Lung (tissue), 12 donors: Measurements from ENCODE around the gene OSBPL9. TPM values are rescaled to one million over a fixed set of nuclear protein-coding genes. Genes with fewer than 3 reads are reported as not detected.
A peak's percentile ranks its signal among the peaks of the same experiment; 100 is the strongest.

Experiments
- ATAC-seq: fragments of 200-7000 bp; cut with Tn5 transposase; one replicate; pipeline ENCODE4 v1.9.1; 2020; ENCODE audit warnings: moderate number of reproducible peaks; ENCODE audit not compliant: insufficient read depth, low FRiP score
- DNase-seq, 3 donors: peaks; one replicate each; pipeline ENCODE4 v3.0.0-alpha.2; 2013 to 2017
- H3K27ac ChIP-seq, 2 donors: one replicate each; pipeline ENCODE4 v1.5.1; 2013; ENCODE audit warnings: mild to moderate bottlenecking in 2 of 2, moderate library complexity in 2 of 2, control low read depth in 1 of 2, inconsistent platforms in 1 of 2, low read depth in 1 of 2, low read length in 1 of 2
- H3K27me3 ChIP-seq, 3 donors: one replicate each; pipeline ENCODE4 v1.5.1; 2013; ENCODE audit warnings: low read length in 2 of 3; ENCODE audit not compliant: control insufficient read depth in 3 of 3, insufficient read depth in 3 of 3
- H3K36me3 ChIP-seq, 4 donors: one replicate each; pipeline ENCODE4 v1.5.1; 2013; ENCODE audit warnings: low read length in 4 of 4, mild to moderate bottlenecking in 1 of 4, moderate library complexity in 1 of 4; ENCODE audit not compliant: control insufficient read depth in 4 of 4, insufficient read depth in 4 of 4
- H3K4me1 ChIP-seq, 5 donors: one replicate each; pipeline ENCODE4 v1.5.1; 2013; ENCODE audit warnings: low read length in 5 of 5, mild to moderate bottlenecking in 2 of 5, moderate library complexity in 1 of 5; ENCODE audit not compliant: control insufficient read depth in 5 of 5, insufficient read depth in 5 of 5
- H3K4me3 ChIP-seq: one replicate; pipeline ENCODE4 v1.5.1; 2013; ENCODE audit warnings: mild to moderate bottlenecking, control low read depth, moderate library complexity
- H3K9ac ChIP-seq, 2 donors: one replicate each; pipeline ENCODE4 v1.5.1; 2013; ENCODE audit warnings: low read length in 2 of 2, control low read depth in 1 of 2; ENCODE audit not compliant: insufficient read depth in 1 of 2
- H3K9me3 ChIP-seq, 4 donors: one replicate each; pipeline ENCODE4 v1.5.1; 2013; ENCODE audit warnings: low read length in 3 of 4, mild to moderate bottlenecking in 1 of 4, moderate library complexity in 1 of 4; ENCODE audit not compliant: control insufficient read depth in 4 of 4, insufficient read depth in 3 of 4
- CTCF ChIP-seq: IDR thresholded peaks from 2 replicates; pipeline ENCODE4 v1.5.1; 2012; ENCODE audit warnings: mild to moderate bottlenecking; ENCODE audit errors: control extremely low read depth, extremely low read depth
- WGBS, 2 donors: extraction: QIAGEN DNeasy Blood & Tissue Kit; methylation state at CpG; one replicate each; pipeline ENCODE4 v1.1.7; 2013; 5-methylcytosine and 5-hydroxymethylcytosine counted together
- polyA plus RNA-seq, 2 donors: library from polyadenylated mRNA; stranded (reverse); fragments of 200-250 nt; gene quantifications; one replicate each; pipeline ENCODE4 v1.2.1, GENCODE V29; 2013
- total RNA-seq, 2 donors: library from RNA; depleted of rRNA in 1 of 2; stranded (reverse); fragments of >200 nt in 1 of 2; gene quantifications; one replicate each; pipeline ENCODE4 v1.2.1, GENCODE V29; 2014 to 2021
- donor health status: control.
- donor health status: control.
- donor health status: Bipolar disorder and iron deficiency.
- donor health status: healthy.
- donor health status: DM: yes; HTN: yes; CAD: no.

Gene OSBPL9
- total and polyA plus RNA-seq, 4 donors: 36.8 to 135 (median 72.4) TPM

DNA sequence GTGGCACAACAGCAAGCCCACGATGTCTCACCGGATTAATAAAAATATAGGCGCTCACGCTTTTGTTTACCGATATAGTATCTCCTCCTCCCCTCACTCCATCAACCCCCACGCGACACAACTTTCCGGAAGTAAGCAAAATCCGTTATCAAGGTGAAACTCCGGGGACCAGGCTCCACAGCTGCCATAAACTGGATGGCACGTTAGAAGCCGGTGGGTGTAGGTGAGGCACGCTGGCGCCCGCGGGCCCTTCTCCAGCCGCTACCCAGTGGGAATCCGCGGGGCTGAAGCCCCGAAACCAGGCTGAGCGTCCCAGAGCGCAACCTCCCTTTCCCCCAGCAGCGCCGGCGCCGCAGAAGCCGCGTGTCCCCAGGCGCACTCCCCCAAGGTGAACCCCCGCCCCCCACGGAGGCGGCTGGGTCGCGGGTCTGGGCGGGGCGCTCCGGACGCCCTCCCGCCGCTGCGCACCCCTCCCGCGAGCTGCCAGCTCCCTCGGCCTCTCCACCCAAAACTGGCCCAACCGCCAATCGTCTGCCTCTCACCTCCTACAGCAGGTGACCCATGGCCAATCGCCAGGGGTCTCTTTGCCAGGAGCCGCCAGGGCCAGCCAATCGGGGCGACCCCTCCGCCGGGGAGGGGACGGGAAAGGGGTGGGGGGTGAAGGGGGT is 112.4 kb downstream of the OSBPL9 start:
- no peak for TF ChIP-seq CTCF
- Histone ChIP-seq H3K27me3 (peaks cover 0 to 4% (median 0%) of the 10 kb centered on the region in 3 donors), H3K4me3 (peak overlapping the region; percentile 66), H3K9ac (peak overlapping the region; percentile 49 to 78), H3K36me3 (no peaks in the 10 kb centered on the region), H3K9me3 (no peaks in the 10 kb centered on the region), H3K4me1 (peaks cover 4 to 30% (median 5%) of the 10 kb centered on the region in 5 donors), H3K27ac (peak overlapping the region; percentile 56 to 90)
- 0 to 1% methylated on average over 45 to 53 of the region's 53 CpGs for WGBS, 2 donors
- ATAC-seq (peak; percentile 96), DNase-seq (peak; percentile 80 to 91 (median 89))

DNA sequence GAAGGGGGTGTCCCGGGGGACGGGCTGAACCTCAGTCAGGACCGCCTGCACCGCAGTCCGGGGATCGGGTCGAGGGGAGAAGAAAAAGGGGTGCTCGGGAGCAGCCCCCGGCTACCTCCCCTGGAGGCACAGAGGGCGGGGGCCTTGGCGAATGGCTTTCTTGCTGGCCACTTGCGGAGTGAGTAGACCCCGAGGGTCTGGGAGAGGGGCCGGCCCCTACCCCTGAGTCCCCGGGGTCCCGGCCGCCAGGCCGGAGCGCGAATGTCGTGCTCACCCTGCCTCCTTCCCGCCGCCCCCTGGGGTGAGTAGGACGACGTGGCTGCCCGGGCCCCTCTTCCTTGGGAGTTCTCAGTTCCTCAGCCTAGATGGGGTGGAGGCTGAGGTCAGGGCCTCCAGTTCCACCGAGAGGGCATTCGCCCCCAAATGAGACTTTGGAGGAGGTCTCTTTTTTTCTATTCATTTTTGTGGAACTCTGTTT is 113.0 kb downstream of the OSBPL9 start:
- TF ChIP-seq CTCF: no peak
- DNase-seq (peak in 2 of 3 donors; percentile 30 to 44), ATAC-seq (peak; percentile 22)
- Histone ChIP-seq H3K4me3 (peak overlapping the region; percentile 47), H3K9me3 (no peaks in the 10 kb centered on the region), H3K27ac (peak overlapping the region; percentile 81 to 83), H3K4me1 (peaks cover 4 to 30% (median 5%) of the 10 kb centered on the region in 5 donors), H3K36me3 (no peaks in the 10 kb centered on the region), H3K9ac (peak overlapping the region; percentile 40 to 74), H3K27me3 (peaks cover 0 to 4% (median 0%) of the 10 kb centered on the region in 3 donors)
- 1 to 3% methylated on average over 21 to 28 of the region's 28 CpGs for WGBS, 2 donors

- H3K4me3 ChIP-seq: no peak overlapping the region
- peaks cover 4 to 30% (median 8%) of the 10 kb centered on the region in 5 donors for H3K4me1 ChIP-seq
- no peaks in the 10 kb centered on the region for H3K9me3 ChIP-seq
- no peaks in the 10 kb centered on the region for H3K36me3 ChIP-seq
- H3K27ac ChIP-seq: no peak overlapping the region
- no peak overlapping the region for H3K9ac ChIP-seq
- peaks cover 0 to 4% (median 0%) of the 10 kb centered on the region in 3 donors for H3K27me3 ChIP-seq
- DNase-seq: no peak
- WGBS, 2 donors: 89 to 90% methylated on average over 4 of the region's 4 CpGs
- ATAC-seq: no peak
- no peak for TF ChIP-seq CTCF
Observed at GRCh38 chr1:51731998-51732397, 115.1 kb downstream of the OSBPL9 start.
